ENCODE measurements around the gene ADAM10.

GRCh38 chr15:58677426-58677825 lies 72.1 kb downstream of the ADAM10 start:
- TF ChIP-seq CTCF (IDR thresholded peaks at IDR 0.05) (no peak), POLR2A (IDR thresholded peaks at IDR 0.05) (no peak)

Data from Peyer's patch (tissue), 4 donors.